Dedifferentiated amniotic fluid mesenchymal stem cell (primary cell): ENCODE results near the gene PAIP1.
"Not testable (repeated sequence)": the region's sequence is repeated elsewhere in the genome, so short reads cannot be mapped to it uniquely, and the experiment has no call there.

Experiments
- DNase-seq: peaks from one replicate; pipeline ENCODE4 v3.0.0-alpha.2; 2016; ENCODE audit errors: extremely low spot score

PAIP1 gene

GRCh38 chr5:43520615-43521014 lies 36.3 kb downstream of the PAIP1 start:
- DNase-seq: no peak

- no peak for DNase-seq
Measured at GRCh38 chr5:43515678-43516048, 41.2 kb downstream of the PAIP1 start.

- peak; percentile 98 for DNase-seq
Measured at GRCh38 chr5:43514816-43515677, 41.8 kb downstream of the PAIP1 start, which contains the start of gene C5orf34. Gene C5orf34 (minus strand): TSS chr5:43515148. CDS start chr5:43509339, 5,809 bp downstream.

- peak; percentile 74 for DNase-seq
Measured at GRCh38 chr5:43514471-43514815, 42.4 kb downstream of the PAIP1 start.

GRCh38 chr5:43514025-43514424 lies 42.9 kb downstream of the PAIP1 start:
- no peak for DNase-seq

GRCh38 chr5:43511062-43511461 lies 45.8 kb downstream of the PAIP1 start:
- not testable (repeated sequence) for DNase-seq

- DNase-seq: no peak
Measured at GRCh38 chr5:43498581-43498980, 58.3 kb downstream of the PAIP1 start.

GRCh38 chr5:43497311-43498104 lies 59.4 kb downstream of the PAIP1 start:
- no peak for DNase-seq

GRCh38 chr5:43491326-43491725 lies 65.6 kb downstream of the PAIP1 start:
- DNase-seq: no peak

- DNase-seq: no peak
Measured at GRCh38 chr5:43486353-43486752, 70.5 kb downstream of the PAIP1 start.

- DNase-seq: no peak
Measured at GRCh38 chr5:43485406-43485805, 71.5 kb downstream of the PAIP1 start.

- peak; percentile 85 for DNase-seq
Measured at GRCh38 chr5:43484106-43484849, 72.6 kb downstream of the PAIP1 start.

GRCh38 chr5:43483298-43484105 lies 73.4 kb downstream of the PAIP1 start, which contains the start of gene TMEM267:
Gene TMEM267 (minus strand): TSS chr5:43483865. CDS start chr5:43453969, 29,896 bp downstream.
- DNase-seq: peak; percentile 85

- DNase-seq: no peak
Measured at GRCh38 chr5:43482490-43483297, 74.2 kb downstream of the PAIP1 start.
